Uterus (tissue), 2 donors: ENCODE results near the gene HSCB.

Experiments
- POLR2A ChIP-seq, 2 donors: fragments of 450-650 bp; IDR thresholded peaks; one replicate each; pipeline ENCODE4 v1.6.1; 2016; ENCODE audit warnings: antibody characterized with exemption in 2 of 2, mild to moderate bottlenecking in 1 of 2, moderate library complexity in 1 of 2
- TF ChIP-seq, protein P1 (sequence below), 4 experiments: fragments of 200-600 bp in 2 of 4; fragments of 450-650 bp in 2 of 4; sonication (generic) in 2 of 4; IDR thresholded peaks; one replicate each; pipeline ENCODE4 v1.5.1; 2016 to 2019; ENCODE audit warnings: antibody characterized with exemption in 4 of 4, mild to moderate bottlenecking in 2 of 4, moderate library complexity in 1 of 4

GRCh38 chr22:28702891-28703290 lies 38.9 kb upstream of the HSCB start:
- TF ChIP-seq, protein P1, sequence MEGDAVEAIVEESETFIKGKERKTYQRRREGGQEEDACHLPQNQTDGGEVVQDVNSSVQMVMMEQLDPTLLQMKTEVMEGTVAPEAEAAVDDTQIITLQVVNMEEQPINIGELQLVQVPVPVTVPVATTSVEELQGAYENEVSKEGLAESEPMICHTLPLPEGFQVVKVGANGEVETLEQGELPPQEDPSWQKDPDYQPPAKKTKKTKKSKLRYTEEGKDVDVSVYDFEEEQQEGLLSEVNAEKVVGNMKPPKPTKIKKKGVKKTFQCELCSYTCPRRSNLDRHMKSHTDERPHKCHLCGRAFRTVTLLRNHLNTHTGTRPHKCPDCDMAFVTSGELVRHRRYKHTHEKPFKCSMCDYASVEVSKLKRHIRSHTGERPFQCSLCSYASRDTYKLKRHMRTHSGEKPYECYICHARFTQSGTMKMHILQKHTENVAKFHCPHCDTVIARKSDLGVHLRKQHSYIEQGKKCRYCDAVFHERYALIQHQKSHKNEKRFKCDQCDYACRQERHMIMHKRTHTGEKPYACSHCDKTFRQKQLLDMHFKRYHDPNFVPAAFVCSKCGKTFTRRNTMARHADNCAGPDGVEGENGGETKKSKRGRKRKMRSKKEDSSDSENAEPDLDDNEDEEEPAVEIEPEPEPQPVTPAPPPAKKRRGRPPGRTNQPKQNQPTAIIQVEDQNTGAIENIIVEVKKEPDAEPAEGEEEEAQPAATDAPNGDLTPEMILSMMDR (IDR thresholded peaks at IDR 0.05), result no peak
- TF ChIP-seq POLR2A (IDR thresholded peaks at IDR 0.05), result no peak
